HepG2 (cell line): ENCODE results near the gene BTG1.

Experiments
- BHLHE40 ChIP-seq: IDR thresholded peaks from 2 replicates; pipeline ENCODE4 v1.6.1; 2011; ENCODE audit warnings: low read length, improper control_type of control experiment
- CBX1 ChIP-seq: IDR thresholded peaks from one replicate; pipeline ENCODE4 v1.6.1; 2016; ENCODE audit warnings: antibody characterized with exemption, low read depth
- CTCF ChIP-seq: sonication (generic); formaldehyde crosslinking; IDR thresholded peaks from 2 replicates; pipeline ENCODE4 v1.5.0; 2020; ENCODE audit warnings: mild to moderate bottlenecking, missing genetic modification reagents, moderate library complexity
- FOXO1 ChIP-seq: sonication (generic); formaldehyde crosslinking; IDR thresholded peaks from 2 replicates; pipeline ENCODE4 v1.4.0; 2020; ENCODE audit warnings: missing genetic modification reagents
- MAFG ChIP-seq: sonication (generic); formaldehyde crosslinking; IDR thresholded peaks from 2 replicates; pipeline ENCODE4 v1.5.1; 2020; ENCODE audit warnings: mild to moderate bottlenecking, missing genetic modification reagents
- NR2C2 ChIP-seq: sonication (generic); formaldehyde crosslinking; IDR thresholded peaks from 2 replicates; pipeline ENCODE4 v1.4.0; 2020; ENCODE audit warnings: missing genetic modification reagents, mild to moderate bottlenecking, moderate library complexity, borderline replicate concordance
- POLR2AphosphoS5 ChIP-seq: IDR thresholded peaks from 2 replicates; pipeline ENCODE4 v1.6.1; 2012; ENCODE audit warnings: low read depth, low read length
- RAD51 ChIP-seq: fragments of 450-650 bp; IDR thresholded peaks from 2 replicates; pipeline ENCODE4 v1.6.1; 2016; ENCODE audit warnings: borderline replicate concordance
- ZNF879 ChIP-seq: sonication (generic); formaldehyde crosslinking; IDR thresholded peaks from 2 replicates; pipeline ENCODE4 v1.8.1; 2023; ENCODE audit warnings: missing genetic modification reagents

DNA sequence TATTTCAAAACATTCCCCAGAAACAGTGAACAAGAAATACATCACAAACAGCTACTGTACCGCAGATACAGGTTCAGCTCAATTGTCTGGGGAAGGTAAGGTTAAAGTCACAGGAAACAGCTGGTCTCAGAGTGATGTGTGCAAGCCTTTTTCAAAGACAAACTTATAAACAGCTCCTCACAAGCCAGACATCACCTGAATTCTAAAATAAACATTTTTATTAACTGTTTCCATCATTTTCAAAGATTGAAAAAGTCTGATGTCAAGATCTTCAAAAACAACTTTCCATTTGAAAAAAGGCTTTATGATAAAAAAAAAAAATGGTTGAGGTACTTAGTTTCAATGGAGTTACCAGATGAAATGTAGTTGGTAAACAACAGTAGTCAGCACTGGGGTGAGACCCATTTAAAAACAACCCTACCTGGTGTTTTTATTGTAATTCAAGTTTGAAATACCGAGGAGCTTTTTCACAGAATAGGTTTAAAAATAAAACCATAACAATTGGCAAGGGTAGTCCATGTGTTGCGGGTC is 4.0 kb downstream of the BTG1 start:
- no peak for TF ChIP-seq CTCF (CRISPR knock-in tag)
- TF ChIP-seq ZNF879 (CRISPR knock-in tag) = no peak
- TF ChIP-seq NR2C2 = no peak
- TF ChIP-seq MAFG (CRISPR knock-in tag) = no peak
- TF ChIP-seq POLR2AphosphoS5 = no peak
- no peak for TF ChIP-seq FOXO1 (CRISPR knock-in tag)
- no peak for TF ChIP-seq CBX1
- no peak for TF ChIP-seq BHLHE40
- TF ChIP-seq RAD51 = no peak
